ENCODE data around the gene ADSS1. TPM values are rescaled to one million over a fixed set of nuclear protein-coding genes. Genes with fewer than 3 reads are reported as not detected.
A peak's percentile ranks its signal among the peaks of the same experiment; 100 is the strongest.

Gene ADSS1
- total RNA-seq, 1 donor from 2014 or later, result 2.8 TPM

DNA sequence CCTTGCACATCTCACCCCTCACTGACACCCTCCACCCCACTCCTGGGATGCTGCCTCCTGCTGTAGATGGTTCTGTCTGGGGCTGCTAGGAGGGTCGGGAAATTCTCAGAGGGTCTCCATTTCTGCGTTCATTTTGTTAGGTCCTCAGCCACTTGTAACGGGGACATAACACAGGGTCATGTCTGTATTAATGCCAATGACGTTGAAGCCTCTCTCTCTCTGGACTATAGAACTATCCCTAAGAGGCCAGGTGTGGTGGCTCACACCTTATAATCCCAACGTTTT is 43.5 kb downstream of the ADSS1 start:
- no peak for DNase-seq (ENCODE audit: low read depth, low spot score)

DNA sequence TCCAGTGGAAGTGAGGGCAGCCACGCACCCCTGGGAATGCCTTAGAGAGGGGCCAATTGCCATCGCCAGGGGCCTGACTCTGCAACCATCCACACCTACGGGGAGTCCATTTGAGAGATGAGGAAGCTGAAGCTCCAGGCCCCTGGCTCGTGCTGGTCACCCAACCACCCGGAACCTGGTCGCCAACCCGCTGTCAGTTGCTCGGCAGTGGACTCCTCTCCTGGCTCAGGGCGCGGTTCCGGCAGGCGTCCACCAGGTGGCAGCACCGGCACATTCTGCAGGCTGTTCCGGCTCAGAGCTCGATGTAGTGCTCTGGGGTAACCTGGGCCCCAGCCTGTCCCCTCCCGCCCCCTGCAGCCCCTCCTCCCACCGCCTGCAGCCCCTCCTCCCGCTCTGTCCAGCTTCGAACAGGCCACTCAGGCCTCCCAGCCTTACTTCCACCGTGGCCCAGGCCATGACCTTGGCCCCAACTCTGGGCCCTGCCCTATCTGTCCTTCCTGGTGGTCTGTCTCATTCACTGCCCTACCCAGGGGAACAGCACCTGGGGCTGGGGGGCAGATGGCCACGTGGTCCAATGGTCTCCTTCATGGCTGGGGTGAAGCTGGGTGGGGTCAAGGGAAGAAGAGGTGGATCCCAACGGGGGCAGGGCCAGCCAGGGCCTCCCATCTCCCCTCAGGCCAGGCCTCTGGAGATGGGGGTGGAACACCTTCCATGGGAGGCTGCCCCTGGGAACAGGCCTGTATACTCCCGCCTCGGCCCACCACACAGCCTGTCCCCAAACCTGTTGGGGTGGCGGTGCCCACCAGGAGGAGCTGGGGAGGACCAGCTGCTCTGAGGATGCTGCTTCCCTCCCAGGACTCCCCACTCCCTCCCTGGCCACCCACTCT is 44.7 kb downstream of the ADSS1 start:
- DNase-seq (ENCODE audit: low read depth, low spot score), result peak; percentile 33

- no peak for DNase-seq (ENCODE audit: low read depth, low spot score)
Measured at GRCh38 chr14:104769324-104770071, 45.5 kb downstream of the ADSS1 start.

DNA sequence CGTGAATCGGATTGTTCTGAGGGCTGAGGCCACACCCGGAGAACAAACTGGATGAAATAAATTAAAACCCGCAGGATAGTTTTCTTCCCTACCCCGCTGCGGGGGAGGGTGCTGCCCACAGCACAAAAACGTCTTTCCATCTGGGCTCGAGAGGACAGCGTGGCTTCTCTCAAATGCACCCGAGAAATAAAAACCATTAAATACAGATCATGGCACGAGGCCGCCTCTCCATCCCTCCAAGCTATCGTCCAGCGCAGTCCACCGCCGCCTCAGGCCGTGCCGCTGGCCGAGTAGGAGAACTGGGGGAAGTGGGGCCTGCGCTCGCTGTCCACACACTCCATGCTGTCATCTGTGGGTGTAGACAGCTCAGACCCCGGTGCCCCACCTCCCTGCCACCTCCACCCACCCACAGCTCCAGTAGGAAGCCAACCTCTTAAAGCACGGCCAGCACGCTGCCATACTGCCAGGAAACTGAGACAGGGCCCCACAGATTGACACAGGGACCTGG is 46.1 kb downstream of the ADSS1 start:
- no peak for DNase-seq (ENCODE audit: low read depth, low spot score)

DNA sequence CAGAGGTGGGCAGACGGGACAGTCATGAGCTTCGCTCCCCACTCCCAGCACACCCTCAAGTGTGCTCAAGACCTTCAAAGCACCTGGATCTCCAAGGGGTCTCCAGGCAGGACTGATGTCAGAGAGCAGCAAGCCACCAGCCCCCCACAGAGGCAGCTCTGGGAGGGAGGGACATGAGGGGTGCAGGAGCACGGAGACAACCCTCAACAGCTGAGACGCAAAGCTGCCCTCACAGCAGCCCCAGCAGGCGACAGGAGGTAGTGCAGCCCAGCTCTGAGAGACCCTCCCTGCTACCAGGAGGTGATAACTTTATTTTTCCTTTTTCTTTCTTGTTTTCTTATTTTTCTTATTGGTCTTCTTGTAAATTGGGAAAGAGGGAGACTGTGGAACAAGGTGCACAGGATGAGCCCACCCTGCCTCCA is 46.8 kb downstream of the ADSS1 start:
- DNase-seq (ENCODE audit: low read depth, low spot score), result no peak

GRCh38 chr14:104771374-104771773 is 47.3 kb downstream of the ADSS1 start:
- no peak for DNase-seq (ENCODE audit: low read depth, low spot score)

GRCh38 chr14:104771918-104772706 is 48.1 kb downstream of the ADSS1 start:
- no peak for DNase-seq (ENCODE audit: low read depth, low spot score)

DNA sequence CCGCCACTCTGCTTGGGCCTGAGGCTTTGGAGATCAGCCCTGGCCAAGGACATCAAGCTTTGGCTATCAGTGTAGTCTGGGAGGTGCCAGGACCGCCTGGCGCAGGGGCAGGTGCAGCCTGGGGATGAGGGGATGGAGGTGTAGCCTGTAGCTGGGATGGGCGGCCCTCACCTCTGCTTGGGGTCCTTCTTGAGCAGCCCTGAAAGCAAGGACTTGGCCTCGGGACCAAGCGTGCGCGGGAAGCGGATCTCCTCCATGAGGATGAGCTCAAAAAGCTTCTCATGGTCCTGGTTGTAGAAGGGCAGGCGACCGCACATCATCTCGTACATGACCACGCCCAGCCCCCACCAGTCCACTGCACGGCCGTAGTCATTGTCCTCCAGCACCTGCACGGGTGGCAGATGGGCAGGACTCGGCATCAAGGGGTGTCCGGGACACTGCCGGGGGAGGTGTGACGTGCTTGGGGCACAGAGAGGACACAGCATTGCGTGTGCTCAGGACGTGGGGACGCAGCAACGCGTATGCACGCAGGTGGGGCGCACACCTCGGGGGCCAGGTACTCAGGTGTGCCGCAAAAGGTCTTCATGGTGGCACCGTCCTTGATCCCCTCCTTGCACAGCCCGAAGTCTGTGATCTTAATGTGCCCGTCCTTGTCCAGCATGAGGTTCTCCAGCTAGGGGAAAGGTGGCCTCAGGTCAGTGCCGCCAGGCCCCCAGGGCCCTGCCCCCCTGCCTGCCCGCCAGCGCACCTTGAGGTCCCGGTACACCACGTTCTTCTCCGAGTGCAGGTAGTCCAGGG is 48.9 kb downstream of the ADSS1 start:
- no peak for DNase-seq (ENCODE audit: low read depth, low spot score)

- no peak for DNase-seq (ENCODE audit: low read depth, low spot score)
Measured at GRCh38 chr14:104773505-104774452, 49.8 kb downstream of the ADSS1 start.

DNA sequence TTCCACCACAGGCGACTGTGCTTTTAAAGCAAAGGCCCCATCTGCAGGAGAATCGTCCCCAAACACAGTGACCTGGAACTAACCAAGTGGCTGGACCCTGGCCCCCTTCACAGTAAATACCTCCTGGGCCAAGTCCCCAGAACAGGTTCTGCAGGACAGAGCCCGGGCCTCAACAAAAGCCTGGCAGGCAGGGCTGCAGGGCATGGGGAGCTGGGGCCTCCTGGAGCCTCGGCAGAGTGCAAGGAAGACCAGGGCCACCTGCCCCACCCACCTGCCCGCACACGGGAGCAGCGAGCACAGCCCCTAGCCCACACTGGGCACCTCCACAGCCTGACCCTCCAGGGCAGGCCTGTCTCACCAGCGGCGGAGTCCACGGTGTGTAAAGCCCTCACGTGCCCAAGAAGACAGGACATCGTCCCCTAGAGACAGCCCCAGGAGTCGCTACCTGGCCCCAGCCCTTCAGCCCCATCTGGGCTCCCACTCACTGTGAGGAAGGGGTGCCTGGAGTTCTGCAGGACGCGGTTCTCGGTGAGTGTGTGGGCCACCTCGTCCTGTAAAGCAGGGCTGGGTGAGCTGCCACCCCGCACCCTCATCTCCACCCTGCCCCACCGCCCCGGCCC is 50.5 kb downstream of the ADSS1 start:
- DNase-seq (ENCODE audit: low read depth, low spot score), result no peak

GRCh38 chr14:104775073-104775489 is 51.1 kb downstream of the ADSS1 start:
- DNase-seq (ENCODE audit: low read depth, low spot score), result no peak

DNA sequence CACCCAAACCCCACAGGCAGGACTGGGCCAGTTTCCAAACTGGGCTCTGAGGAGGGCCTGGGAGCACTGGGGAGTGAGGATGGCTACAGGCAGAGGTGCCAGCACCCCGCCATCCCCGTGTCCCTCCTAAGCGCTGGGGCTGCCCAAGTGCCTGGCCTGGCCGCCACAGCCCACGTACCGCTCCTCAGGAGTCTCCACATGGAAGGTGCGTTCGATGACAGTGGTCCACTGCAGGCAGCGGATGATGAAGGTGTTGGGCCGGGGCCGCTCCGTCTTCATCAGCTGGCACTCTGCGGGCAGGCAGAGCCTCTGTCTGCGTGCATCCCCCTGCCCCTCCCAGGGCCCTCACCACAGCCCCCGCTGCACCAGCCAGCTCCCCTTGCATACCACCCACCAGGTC is 52.5 kb downstream of the ADSS1 start:
- DNase-seq (ENCODE audit: low read depth, low spot score), result no peak

DNA sequence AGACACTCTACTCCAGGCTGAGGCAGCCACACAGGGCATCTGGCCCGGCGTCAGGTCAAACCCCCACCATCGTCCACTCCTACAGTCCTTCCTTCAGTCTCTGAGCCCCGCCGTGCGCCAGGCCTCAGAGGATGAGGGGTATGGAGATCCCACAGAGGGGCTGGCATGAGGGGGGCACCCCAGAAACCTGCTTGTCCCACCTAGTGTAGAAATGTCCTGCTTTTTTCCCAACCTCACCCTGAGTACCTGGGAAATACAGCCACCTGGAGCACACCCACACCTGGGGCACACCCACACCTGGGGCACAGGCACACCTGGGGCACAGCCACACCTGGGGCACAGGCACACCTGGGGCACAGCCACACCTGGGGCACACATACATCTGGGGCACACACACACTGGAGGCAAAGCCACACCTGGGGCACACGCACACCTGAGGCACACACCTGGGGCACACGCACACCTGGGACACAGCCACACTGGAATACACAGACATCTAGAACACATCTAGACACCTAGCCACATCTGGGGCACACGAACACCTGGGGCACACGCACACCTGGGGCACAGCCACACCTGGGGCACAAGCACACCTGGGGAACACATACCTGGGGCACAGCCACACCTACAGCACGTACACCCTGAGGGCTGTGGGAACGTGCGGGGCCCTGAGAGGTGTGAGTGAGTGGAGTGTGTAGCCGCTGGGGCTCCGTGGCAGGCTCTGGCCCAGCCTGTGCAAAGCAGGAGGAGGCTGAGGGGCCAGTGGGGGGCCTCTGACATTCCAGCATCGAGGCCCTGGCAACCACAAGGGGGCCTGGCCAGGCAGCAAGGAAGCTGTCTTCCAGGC is 53.2 kb downstream of the ADSS1 start:
- DNase-seq (ENCODE audit: low read depth, low spot score), result no peak

DNA sequence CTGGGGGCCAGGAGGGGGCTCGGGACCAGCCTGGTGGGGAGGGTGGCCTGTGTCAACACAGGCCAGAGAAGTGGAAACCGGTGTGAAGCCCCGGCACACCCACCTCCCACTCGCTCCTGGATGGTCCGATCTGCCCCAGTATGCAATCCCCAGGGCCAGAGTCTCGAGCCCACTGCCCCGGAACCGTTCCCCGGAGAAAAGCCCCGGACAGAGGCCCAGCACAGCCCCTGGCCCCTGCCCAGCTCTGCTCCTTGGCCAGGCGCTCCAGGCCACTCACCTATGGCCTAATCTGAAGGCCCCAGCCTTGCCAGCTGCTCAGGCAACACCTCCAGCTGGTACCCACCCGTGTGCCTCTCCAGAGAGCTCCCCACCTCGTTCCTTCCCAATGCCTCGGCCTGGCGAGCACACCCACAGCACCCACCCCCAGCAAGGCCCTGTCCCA is 53.8 kb downstream of the ADSS1 start:
- DNase-seq (ENCODE audit: low read depth, low spot score), result no peak

DNA sequence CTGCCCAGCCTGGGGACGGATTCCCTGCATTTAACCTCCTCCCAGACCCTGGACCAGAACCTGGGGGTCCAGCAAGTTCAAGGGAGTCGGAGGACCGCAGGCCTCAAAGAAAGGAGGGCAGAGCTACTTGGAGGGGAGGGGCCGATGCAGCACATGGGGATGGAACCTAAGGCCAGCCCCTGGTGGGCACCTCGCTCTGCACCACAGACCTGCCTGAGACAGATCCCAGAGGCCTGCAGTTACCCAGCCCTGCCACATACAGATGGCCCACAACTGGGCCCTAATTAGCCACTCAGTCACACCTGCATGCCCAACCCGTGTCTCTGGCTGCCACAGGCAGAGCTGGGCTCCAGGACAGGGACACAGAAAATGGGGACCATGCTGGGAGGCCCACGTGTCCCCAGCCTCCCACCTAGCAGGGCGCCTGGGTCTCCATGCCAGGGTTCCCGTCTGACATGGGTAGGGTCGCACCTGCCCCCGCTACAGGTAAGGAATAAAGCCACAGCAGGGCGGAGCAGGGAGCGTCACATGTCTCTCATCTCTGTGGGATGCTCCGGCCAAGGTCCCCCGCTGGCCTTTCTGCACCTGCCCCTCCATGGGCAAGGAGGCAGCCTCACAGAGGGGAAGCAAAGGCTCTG is 54.8 kb downstream of the ADSS1 start:
- no peak for DNase-seq (ENCODE audit: low read depth, low spot score)

- no peak for DNase-seq (ENCODE audit: low read depth, low spot score)
Measured at GRCh38 chr14:104779776-104780512, 55.9 kb downstream of the ADSS1 start.

- no peak for DNase-seq (ENCODE audit: low read depth, low spot score)
Measured at GRCh38 chr14:104780513-104781030, 56.5 kb downstream of the ADSS1 start.

Data from pulmonary artery endothelial cell (primary cell).